ENCODE data around the gene BRSK2.

- TF ChIP-seq POLR2A (IDR thresholded peaks at IDR 0.05; ENCODE audit: low read length) (no peak), GATA1 (IDR thresholded peaks at IDR 0.05; ENCODE audit: low read depth, low read length) (no peak)
Measured at GRCh38 chr11:1481483-1481825, 91.7 kb downstream of the BRSK2 start.

Measured in erythroblast (primary cell).